Neural cell (in vitro differentiated cells): ENCODE measurements around the gene MINDY4.

Source experiments
- EP300 ChIP-seq: fragments of 450-650 bp; conservative IDR thresholded peaks from 2 replicates; pipeline ENCODE4 v1.6.1; 2014; ENCODE audit warnings: antibody characterized with exemption, mild to moderate bottlenecking, moderate library complexity; ENCODE audit not compliant: poor library complexity, severe bottlenecking
- EZH2 ChIP-seq: fragments of 200-600, 300-800 bp; shearing (Covaris generic), sonication (generic); IDR thresholded peaks from 2 replicates; pipeline ENCODE4 v1.6.1; 2014; ENCODE audit warnings: antibody characterized with exemption, low read length, borderline replicate concordance, mild to moderate bottlenecking; ENCODE audit not compliant: insufficient read depth, poor library complexity, severe bottlenecking
- MXI1 ChIP-seq: fragments of 450-650 bp; conservative IDR thresholded peaks from 2 replicates; pipeline ENCODE4 v1.6.1; 2014; ENCODE audit warnings: antibody characterized with exemption, mild to moderate bottlenecking; ENCODE audit not compliant: poor library complexity, severe bottlenecking
- POLR2AphosphoS5 ChIP-seq: IDR thresholded peaks from 2 replicates; pipeline ENCODE4 v1.6.1; 2012
- RAD21 ChIP-seq: fragments of 450-650 bp; conservative IDR thresholded peaks from 2 replicates; pipeline ENCODE4 v1.6.1; 2014; ENCODE audit warnings: antibody characterized with exemption, mild to moderate bottlenecking, moderate library complexity
- SMC3 ChIP-seq: fragments of 450-650 bp; conservative IDR thresholded peaks from 2 replicates; pipeline ENCODE4 v1.6.1; 2014; ENCODE audit warnings: antibody characterized with exemption, mild to moderate bottlenecking, moderate library complexity; ENCODE audit not compliant: poor library complexity
- TAF1 ChIP-seq: IDR thresholded peaks from 2 replicates; pipeline ENCODE4 v1.6.1; 2012; ENCODE audit warnings: low read depth
- TF ChIP-seq, protein P1 (sequence below): fragments of 450-650 bp; IDR thresholded peaks from 2 replicates; pipeline ENCODE4 v1.5.1; 2014; ENCODE audit warnings: antibody characterized with exemption, mild to moderate bottlenecking, moderate library complexity; ENCODE audit not compliant: poor library complexity, severe bottlenecking

DNA sequence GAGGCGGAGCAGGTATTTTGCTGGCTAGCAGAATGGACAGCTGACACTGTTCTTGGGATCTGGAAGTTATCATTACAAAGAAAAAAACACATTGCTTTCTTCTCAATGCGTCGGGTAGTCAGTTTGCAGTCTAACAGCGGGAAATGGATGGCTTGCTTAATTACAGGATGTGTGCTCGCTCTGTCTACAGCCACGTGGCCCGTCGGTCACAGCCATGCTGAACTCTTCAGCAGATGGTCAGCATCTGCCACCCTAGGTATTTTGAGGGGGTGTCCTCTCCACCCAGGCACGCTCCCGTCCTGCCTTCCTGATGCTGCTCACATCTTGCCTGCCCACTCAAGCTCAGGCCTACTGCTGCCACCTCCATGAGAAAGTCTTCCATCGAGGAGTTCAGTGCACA is 39.6 kb upstream of the MINDY4 start:
- TF ChIP-seq, protein P1, sequence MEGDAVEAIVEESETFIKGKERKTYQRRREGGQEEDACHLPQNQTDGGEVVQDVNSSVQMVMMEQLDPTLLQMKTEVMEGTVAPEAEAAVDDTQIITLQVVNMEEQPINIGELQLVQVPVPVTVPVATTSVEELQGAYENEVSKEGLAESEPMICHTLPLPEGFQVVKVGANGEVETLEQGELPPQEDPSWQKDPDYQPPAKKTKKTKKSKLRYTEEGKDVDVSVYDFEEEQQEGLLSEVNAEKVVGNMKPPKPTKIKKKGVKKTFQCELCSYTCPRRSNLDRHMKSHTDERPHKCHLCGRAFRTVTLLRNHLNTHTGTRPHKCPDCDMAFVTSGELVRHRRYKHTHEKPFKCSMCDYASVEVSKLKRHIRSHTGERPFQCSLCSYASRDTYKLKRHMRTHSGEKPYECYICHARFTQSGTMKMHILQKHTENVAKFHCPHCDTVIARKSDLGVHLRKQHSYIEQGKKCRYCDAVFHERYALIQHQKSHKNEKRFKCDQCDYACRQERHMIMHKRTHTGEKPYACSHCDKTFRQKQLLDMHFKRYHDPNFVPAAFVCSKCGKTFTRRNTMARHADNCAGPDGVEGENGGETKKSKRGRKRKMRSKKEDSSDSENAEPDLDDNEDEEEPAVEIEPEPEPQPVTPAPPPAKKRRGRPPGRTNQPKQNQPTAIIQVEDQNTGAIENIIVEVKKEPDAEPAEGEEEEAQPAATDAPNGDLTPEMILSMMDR: no peak
- TF ChIP-seq EZH2 (no peak), EP300 (no peak), TAF1 (no peak), RAD21 (no peak), MXI1 (no peak), POLR2AphosphoS5 (no peak), SMC3 (no peak)
